IMR-90 (cell line): Measurements from ENCODE around the gene COLEC11. TPM values are rescaled to one million over a fixed set of nuclear protein-coding genes. Genes with fewer than 3 reads are reported as not detected.

Experiments used
- ATAC-seq: fragments of 200-7000 bp; cut with Tn5 transposase; 2 replicates; pipeline ENCODE4 v1.9.1; 2020; ENCODE audit warnings: low read depth, mild to moderate bottlenecking, moderate library complexity
- BruUV-seq: library from RNA; stranded (reverse); fragments of 400-500 nt; replicated peaks from 2 replicates; lab custom pipeline; 2021; lab: Mats Ljungman, UMichigan
- CTCF ChIA-PET: fragments of 300-600 bp; formaldehyde crosslinking; extraction: SDS; loops from one replicate; lab custom pipeline; 2021; ENCODE audit warnings: antibody characterized with exemption; lab: Yijun Ruan, JAX
- POLR2A ChIA-PET: fragments of 300-600 bp; sonication (Branson Sonifier 250); formaldehyde crosslinking; loops from one replicate; lab custom pipeline; 2022; ENCODE audit warnings: antibody characterized with exemption; ENCODE audit not compliant: unreplicated experiment; lab: Charles Lee
- DNase-seq: peaks from one replicate; pipeline ENCODE4 v3.0.0; 2013
- H2AFZ ChIP-seq: replicated peaks from 2 replicates; pipeline ENCODE3; 2013; ENCODE audit warnings: low read length, mild to moderate bottlenecking; ENCODE audit not compliant: poor library complexity
- H2AK5ac ChIP-seq: 2 replicates; pipeline ENCODE4 v1.6.1; 2013; ENCODE audit warnings: low read depth, low read length, inconsistent platforms
- H2AK9ac ChIP-seq: replicated peaks from 2 replicates; pipeline ENCODE3; 2013; ENCODE audit warnings: mild to moderate bottlenecking, low read depth, low read length, moderate library complexity; ENCODE audit not compliant: poor library complexity
- H2BK120ac ChIP-seq: 2 replicates; pipeline ENCODE4 v1.6.1; 2013; ENCODE audit warnings: low read depth, low read length, inconsistent platforms
- H2BK15ac ChIP-seq: 3 replicates; pipeline ENCODE4 v1.6.1; 2013; ENCODE audit warnings: low read depth, low read length, inconsistent platforms
- H2BK20ac ChIP-seq: 2 replicates; pipeline ENCODE4 v1.6.1; 2013; ENCODE audit warnings: low read depth, mild to moderate bottlenecking, inconsistent platforms, low read length, moderate library complexity
- H2BK5ac ChIP-seq: 2 replicates; pipeline ENCODE4 v1.6.1; 2013; ENCODE audit warnings: mild to moderate bottlenecking, low read depth, low read length, inconsistent platforms; ENCODE audit not compliant: poor library complexity, severe bottlenecking
- H3K14ac ChIP-seq: replicated peaks from 2 replicates; pipeline ENCODE4 v1.6.1; 2013; ENCODE audit warnings: low read depth, low read length, inconsistent platforms
- H3K18ac ChIP-seq: 2 replicates; pipeline ENCODE4 v1.6.1; 2013; ENCODE audit warnings: low read depth, low read length, control low read depth
- H3K23ac ChIP-seq: 2 replicates; pipeline ENCODE4 v1.6.1; 2013; ENCODE audit warnings: low read depth, low read length, inconsistent platforms
- H3K27ac ChIP-seq: 2 replicates; pipeline ENCODE4 v1.5.1; 2013; ENCODE audit warnings: mild to moderate bottlenecking, control low read depth, low read length; ENCODE audit not compliant: insufficient read depth
- H3K27me3 ChIP-seq: 2 replicates; pipeline ENCODE4 v1.6.1; 2013; ENCODE audit warnings: low read length; ENCODE audit not compliant: control insufficient read depth, insufficient read depth
- H3K36me3 ChIP-seq: 2 replicates; pipeline ENCODE4 v1.6.1; 2013; ENCODE audit warnings: low read length, mixed read lengths; ENCODE audit not compliant: control insufficient read depth, insufficient read depth
- H3K4ac ChIP-seq: 2 replicates; pipeline ENCODE4 v1.6.1; 2013; ENCODE audit warnings: low read depth, low read length, inconsistent platforms
- H3K4me1 ChIP-seq: 2 replicates; pipeline ENCODE4 v1.6.1; 2013; ENCODE audit warnings: low read length, mixed read lengths; ENCODE audit not compliant: control insufficient read depth, insufficient read depth
- H3K4me2 ChIP-seq: 2 replicates; pipeline ENCODE4 v1.6.1; 2013; ENCODE audit warnings: low read depth, mild to moderate bottlenecking, control low read depth, low read length, moderate library complexity
- H3K4me3 ChIP-seq: 2 replicates; pipeline ENCODE4 v1.5.1; 2013; ENCODE audit warnings: low read depth, mild to moderate bottlenecking, control low read depth, low read length, moderate library complexity; ENCODE audit not compliant: insufficient read depth
- H3K56ac ChIP-seq: 2 replicates; pipeline ENCODE4 v1.6.1; 2013; ENCODE audit warnings: low read length, inconsistent platforms; ENCODE audit not compliant: insufficient read depth; ENCODE audit errors: extremely low read depth
- H3K79me1 ChIP-seq, 2 experiments: 2 replicates each; pipeline ENCODE4 v1.6.1; 2013; ENCODE audit warnings: low read length in 2 of 2, inconsistent platforms in 1 of 2, low read depth in 1 of 2
- H3K9ac ChIP-seq: 2 replicates; pipeline ENCODE4 v1.6.1; 2013; ENCODE audit warnings: low read depth, low read length, control low read depth
- H3K9me1 ChIP-seq: 2 replicates; pipeline ENCODE4 v1.6.1; 2013; ENCODE audit warnings: low read length, inconsistent platforms; ENCODE audit not compliant: insufficient read depth
- H3K9me3 ChIP-seq: 2 replicates; pipeline ENCODE4 v1.6.1; 2013; ENCODE audit warnings: low read length; ENCODE audit not compliant: control insufficient read depth, insufficient read depth
- H4K20me1 ChIP-seq: 2 replicates; pipeline ENCODE4 v1.6.1; 2013; ENCODE audit warnings: low read length, inconsistent platforms; ENCODE audit not compliant: insufficient read depth
- H4K5ac ChIP-seq: 2 replicates; pipeline ENCODE4 v1.6.1; 2013; ENCODE audit warnings: mild to moderate bottlenecking, low read depth, low read length, control low read depth
- H4K8ac ChIP-seq, 2 experiments: 2 replicates each; pipeline ENCODE4 v1.6.1; 2013; ENCODE audit warnings: low read depth in 2 of 2, low read length in 2 of 2, control low read depth in 1 of 2, inconsistent platforms in 1 of 2
- H4K91ac ChIP-seq: 2 replicates; pipeline ENCODE4 v1.6.1; 2013; ENCODE audit warnings: low read depth, low read length, inconsistent platforms; ENCODE audit not compliant: insufficient read depth
- BHLHE40 ChIP-seq: fragments of 150-350 bp; IDR thresholded peaks from 2 replicates; pipeline ENCODE4 v1.6.1; 2016; ENCODE audit warnings: mild to moderate bottlenecking, low read depth, low read length
- CEBPB ChIP-seq: IDR thresholded peaks from 2 replicates; pipeline ENCODE4 v1.6.1; 2012; ENCODE audit warnings: low read depth, low read length, improper control_type of control experiment
- CHD1 ChIP-seq: IDR thresholded peaks from 2 replicates; pipeline ENCODE4 v1.6.1; 2012; ENCODE audit warnings: low read depth, low read length, improper control_type of control experiment
- FOS ChIP-seq: fragments of 150-350 bp; IDR thresholded peaks from 2 replicates; pipeline ENCODE4 v1.6.1; 2016; ENCODE audit warnings: low read depth, low read length
- MAZ ChIP-seq: IDR thresholded peaks from 2 replicates; pipeline ENCODE4 v1.6.1; 2012; ENCODE audit warnings: low read depth, mild to moderate bottlenecking, low read length, improper control_type of control experiment, moderate library complexity, borderline replicate concordance
- NFE2L2 ChIP-seq: fragments of 150-350 bp; IDR thresholded peaks from 2 replicates; pipeline ENCODE4 v1.6.1; 2016; ENCODE audit warnings: low read depth, mild to moderate bottlenecking, low read length
- POLR2A ChIP-seq: IDR thresholded peaks from 2 replicates; pipeline ENCODE4 v1.6.1; 2012; ENCODE audit warnings: mild to moderate bottlenecking, low read depth, low read length
- RFX5 ChIP-seq: IDR thresholded peaks from 2 replicates; pipeline ENCODE4 v1.8.0; 2012; ENCODE audit warnings: low read depth, mild to moderate bottlenecking, low read length, moderate library complexity
- SMC3 ChIP-seq: fragments of 150-350 bp; IDR thresholded peaks from 2 replicates; pipeline ENCODE4 v1.6.1; 2016; ENCODE audit warnings: low read depth, mild to moderate bottlenecking, antibody characterized with exemption, low read length, moderate library complexity
- WGBS, 2 experiments: methylation state at CpG; one replicate each; pipeline versions ENCODE4 v1.1.5 to v1.1.7; 2013; ENCODE audit warnings: missing lambda C conversion rate in 2 of 2; ENCODE audit not compliant: insufficient read length in 1 of 2; ENCODE audit errors: extremely low coverage in 2 of 2; 5-methylcytosine and 5-hydroxymethylcytosine counted together
- dilution Hi-C: fragments of 300-500 bp; cut with HindIII; formaldehyde crosslinking; loops from one replicate; pipeline ENCODE4 v1.14.3; 2018; ENCODE audit warnings: low sequenced_read_pairs; ENCODE audit not compliant: unreplicated experiment
- in situ Hi-C: fragments of 300-500 bp; cut with MboI; formaldehyde crosslinking; loops from 3 replicates; pipeline ENCODE4 v1.14.3; 2019; ENCODE audit warnings: low sequenced_read_pairs, inconsistent platforms, mixed read lengths
- intact Hi-C: fragments of 100-400 bp; cut with micrococcal nuclease; formaldehyde crosslinking; loops from 2 replicates; pipeline ENCODE4 v1.10.0; 2022
- polyA plus RNA-seq, 3 experiments: library from polyadenylated mRNA; depleted of rRNA; stranded (reverse); fragments of >200 nt; gene quantifications; 2 replicates each; pipeline ENCODE4 v1.2.3, GENCODE V29; 2012; ENCODE audit warnings: low replicate concordance in 1 of 3
- total RNA-seq: library from RNA; depleted of rRNA; stranded (reverse); fragments of >200 nt; gene quantifications from 2 replicates; pipeline ENCODE4 v1.2.3, GENCODE V29; 2012
- TF ChIP-seq, protein P1 (sequence below): fragments of 150-350 bp; IDR thresholded peaks from 2 replicates; pipeline ENCODE4 v1.6.1; 2016; ENCODE audit warnings: low read depth, mild to moderate bottlenecking, low read length, moderate library complexity, borderline replicate concordance
- TF ChIP-seq, protein P2 (sequence below): fragments of 150-350 bp; IDR thresholded peaks from 2 replicates; pipeline ENCODE4 v1.6.1; 2017; ENCODE audit warnings: mild to moderate bottlenecking, antibody characterized with exemption, low read length, low read depth

The COLEC11 gene
- total and polyA plus RNA-seq, 2 of the 4 experiments (the other 2 are of a cell fraction) = under 0.01 to 0.24 TPM

DNA sequence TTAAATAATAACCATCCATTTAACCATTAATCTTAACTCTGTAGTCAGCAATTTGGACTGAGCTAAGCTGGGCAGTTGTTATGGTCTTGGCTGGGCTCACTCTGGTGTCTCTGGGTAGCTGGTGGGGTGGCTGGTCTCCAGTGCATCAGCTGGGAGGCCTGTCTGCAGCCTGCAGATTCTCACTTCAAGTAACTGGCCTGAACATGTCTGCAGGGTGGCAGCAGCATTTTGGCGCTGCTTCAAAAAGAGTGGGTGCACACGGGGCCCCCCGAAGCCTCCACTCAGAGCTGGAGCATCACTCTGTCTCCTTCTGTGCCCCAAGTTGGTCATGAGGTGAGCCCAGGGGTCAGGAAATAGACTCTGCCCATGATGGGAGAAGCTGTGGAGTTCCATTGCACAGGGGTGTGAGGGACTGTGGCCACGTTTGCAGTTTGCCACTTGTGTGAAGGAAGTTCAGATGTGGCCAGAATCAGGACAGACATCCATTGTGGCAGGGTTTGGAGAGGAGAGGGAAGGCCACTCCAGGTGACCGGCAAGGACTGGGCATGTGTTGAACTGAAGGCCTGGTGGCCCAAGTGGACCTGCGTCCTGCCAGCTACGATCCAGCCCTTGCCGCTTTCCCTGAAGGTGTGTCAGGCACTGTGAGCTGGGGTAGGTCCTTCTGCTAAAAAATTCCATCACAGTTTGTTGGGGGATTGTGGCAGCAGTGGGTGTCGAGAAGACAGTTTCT lies 58.1 kb downstream of the COLEC11 start:
- Histone ChIP-seq H4K91ac (no peak overlapping the region), H4K8ac (no peak overlapping the region), H3K79me1 (no peaks in the 10 kb centered on the region), H4K5ac (no peak overlapping the region), H4K20me1 (no peaks in the 10 kb centered on the region), H2BK120ac (no peak overlapping the region), H3K4me2 (no peak overlapping the region), H3K4me3 (no peak overlapping the region), H3K27ac (no peak overlapping the region), H3K23ac (no peak overlapping the region), H3K27me3 (no peaks in the 10 kb centered on the region; the same call in 1 of the 2 replicates), H3K4me1 (peaks cover 7% of the 10 kb centered on the region; the same call in 1 of the 2 replicates), H3K56ac (no peak overlapping the region), H3K9me1 (no peaks in the 10 kb centered on the region), H3K9ac (no peak overlapping the region), H3K18ac (no peak overlapping the region), H2AK5ac (peak overlapping the region; percentile 28; the same call in 1 of the 2 replicates), H2AFZ (no peak overlapping the region), H3K4ac (no peak overlapping the region), H3K14ac (no peak overlapping the region), H2AK9ac (no peak overlapping the region), H3K9me3 (peaks cover 3% of the 10 kb centered on the region; the same call in 1 of the 2 replicates), H2BK20ac (no peak overlapping the region), H2BK5ac (no peak overlapping the region), H2BK15ac (no peak overlapping the region; the same call in 2 of the 3 replicates), H3K36me3 (no peaks in the 10 kb centered on the region)
- POLR2A ChIA-PET = no interaction called here
- WGBS, 2 experiments = 98% methylated on average over 8 of the region's 9 CpGs; no CpG with 5 or more reads in 1 of the 2 experiments
- TF ChIP-seq POLR2A = no peak
- no peak for TF ChIP-seq CHD1
- TF ChIP-seq RFX5 = no peak
- TF ChIP-seq FOS = no peak
- TF ChIP-seq SMC3 = no peak
- TF ChIP-seq, protein P1, sequence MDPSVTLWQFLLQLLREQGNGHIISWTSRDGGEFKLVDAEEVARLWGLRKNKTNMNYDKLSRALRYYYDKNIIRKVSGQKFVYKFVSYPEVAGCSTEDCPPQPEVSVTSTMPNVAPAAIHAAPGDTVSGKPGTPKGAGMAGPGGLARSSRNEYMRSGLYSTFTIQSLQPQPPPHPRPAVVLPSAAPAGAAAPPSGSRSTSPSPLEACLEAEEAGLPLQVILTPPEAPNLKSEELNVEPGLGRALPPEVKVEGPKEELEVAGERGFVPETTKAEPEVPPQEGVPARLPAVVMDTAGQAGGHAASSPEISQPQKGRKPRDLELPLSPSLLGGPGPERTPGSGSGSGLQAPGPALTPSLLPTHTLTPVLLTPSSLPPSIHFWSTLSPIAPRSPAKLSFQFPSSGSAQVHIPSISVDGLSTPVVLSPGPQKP = no peak
- no peak for TF ChIP-seq NFE2L2
- TF ChIP-seq, protein P2, sequence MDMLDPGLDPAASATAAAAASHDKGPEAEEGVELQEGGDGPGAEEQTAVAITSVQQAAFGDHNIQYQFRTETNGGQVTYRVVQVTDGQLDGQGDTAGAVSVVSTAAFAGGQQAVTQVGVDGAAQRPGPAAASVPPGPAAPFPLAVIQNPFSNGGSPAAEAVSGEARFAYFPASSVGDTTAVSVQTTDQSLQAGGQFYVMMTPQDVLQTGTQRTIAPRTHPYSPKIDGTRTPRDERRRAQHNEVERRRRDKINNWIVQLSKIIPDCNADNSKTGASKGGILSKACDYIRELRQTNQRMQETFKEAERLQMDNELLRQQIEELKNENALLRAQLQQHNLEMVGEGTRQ = no peak
- no peak for TF ChIP-seq CEBPB
- TF ChIP-seq BHLHE40 = no peak
- TF ChIP-seq MAZ = no peak
- in situ Hi-C loops (loop anchor here (25.0 kb wide), 1 partner anchor 1791 kb away; no protein-coding TSS in a partner anchor), dilution Hi-C loops (no loop called here), intact Hi-C loops (loop anchor here (5.0 kb wide), 1 partner anchor 186 kb away; no protein-coding TSS in a partner anchor)
- DNase-seq (no peak), ATAC-seq (no peak)
- no TSS peak for BruUV-seq
- CTCF ChIA-PET = interaction anchor here (1.4 kb wide), 1 partner anchor 24 kb away, joined by 3 read pairs; no protein-coding TSS in a partner anchor
